GM21381 (cell line): ENCODE measurements around the gene CRISPLD2.

Experiments
- ATAC-seq: cut with Tn5 transposase; IDR thresholded peaks from one replicate; pipeline ENCODE4 v1.9.1; 2021; ENCODE audit warnings: mild to moderate bottlenecking, moderate library complexity; ENCODE audit not compliant: unreplicated experiment

Gene CRISPLD2

GRCh38 chr16:84800158-84800978, 19.4 kb upstream of the CRISPLD2 start:
- ATAC-seq = no peak

GRCh38 chr16:84803146-84803545, 16.6 kb upstream of the CRISPLD2 start:
- no peak for ATAC-seq

- no peak for ATAC-seq
Measured at GRCh38 chr16:84804326-84804725, 15.5 kb upstream of the CRISPLD2 start.

GRCh38 chr16:84806256-84806889, 13.4 kb upstream of the CRISPLD2 start:
- no peak for ATAC-seq

- ATAC-seq = no peak
Measured at GRCh38 chr16:84806890-84807258, 12.9 kb upstream of the CRISPLD2 start.

- no peak for ATAC-seq
Measured at GRCh38 chr16:84807776-84808175, 12.0 kb upstream of the CRISPLD2 start.

- no peak for ATAC-seq
Measured at GRCh38 chr16:84808826-84809225, 11.0 kb upstream of the CRISPLD2 start.

- no peak for ATAC-seq
Measured at GRCh38 chr16:84810518-84811273, 9.1 kb upstream of the CRISPLD2 start.

GRCh38 chr16:84811529-84811928, 8.3 kb upstream of the CRISPLD2 start:
- ATAC-seq = no peak

- ATAC-seq = no peak
Measured at GRCh38 chr16:84813141-84813934, 6.4 kb upstream of the CRISPLD2 start.

- ATAC-seq = no peak
Measured at GRCh38 chr16:84815462-84815861, 4.3 kb upstream of the CRISPLD2 start.

GRCh38 chr16:84816023-84816422, 3.8 kb upstream of the CRISPLD2 start:
- ATAC-seq = no peak

- no peak for ATAC-seq
Measured at GRCh38 chr16:84816485-84816884, 3.3 kb upstream of the CRISPLD2 start.

GRCh38 chr16:84817206-84817605, 2.6 kb upstream of the CRISPLD2 start:
- no peak for ATAC-seq

- no peak for ATAC-seq
Measured at GRCh38 chr16:84817613-84818012, 2.2 kb upstream of the CRISPLD2 start.

- ATAC-seq = no peak
Measured at GRCh38 chr16:84818133-84818532, 1.7 kb upstream of the CRISPLD2 start.

- ATAC-seq = no peak
Measured at GRCh38 chr16:84818989-84819643, 669 bp upstream of the CRISPLD2 start.

GRCh38 chr16:84820305-84820684, 510 bp downstream of the CRISPLD2 start:
- ATAC-seq = no peak

- ATAC-seq = no peak
Measured at GRCh38 chr16:84820771-84821170, 986 bp downstream of the CRISPLD2 start.

- no peak for ATAC-seq
Measured at GRCh38 chr16:84821179-84821578, 1.4 kb downstream of the CRISPLD2 start.
